Endothelial cell of umbilical vein (primary cell): Measurements from ENCODE around the gene HHEX. TPM values are rescaled to one million over a fixed set of nuclear protein-coding genes. Genes with fewer than 3 reads are reported as not detected.

Experiments used
- BruUV-seq: library from RNA; stranded (reverse); fragments of 400-500 nt; replicated peaks from 2 replicates; lab custom pipeline; 2021; lab: Mats Ljungman, UMichigan
- CTCF ChIA-PET: fragments of 300-600, 350-600 bp; sonication (Branson Sonifier 250); formaldehyde crosslinking; loops from one replicate; lab custom pipeline; 2021; ENCODE audit warnings: antibody characterized with exemption, inconsistent platforms; lab: Charles Lee
- POLR2A ChIA-PET: fragments of 300-600, 350-600 bp; sonication (Branson Sonifier 250); formaldehyde crosslinking; loops from one replicate; lab custom pipeline; 2021; ENCODE audit warnings: antibody characterized with exemption, inconsistent platforms; lab: Charles Lee
- DNase-seq: peaks from one replicate; pipeline ENCODE4 v3.0.0-alpha.2; 2011; ENCODE audit warnings: low read depth, low spot score
- FAIRE-seq: peaks from 2 replicates; lab custom pipeline; 2011; peaks lifted over from hg19 to GRCh38; lab: Jason Lieb, UNC
- H2AFZ ChIP-seq: 2 replicates; pipeline ENCODE4 v1.6.0; 2012; ENCODE audit warnings: low read depth, low read length, control low read depth, inconsistent platforms
- H3K27ac ChIP-seq: 2 replicates; pipeline ENCODE4 v1.5.1; 2011; ENCODE audit warnings: low read depth, mild to moderate bottlenecking, control low read depth, low read length, moderate library complexity; ENCODE audit not compliant: insufficient read depth
- H3K27me3 ChIP-seq, 2 experiments: 2 replicates each; pipeline versions ENCODE4 v1.6.0 to v1.6.1; 2011; ENCODE audit warnings: low read length in 2 of 2, mixed read lengths in 1 of 2; ENCODE audit not compliant: control insufficient read depth in 2 of 2, insufficient read depth in 2 of 2
- H3K36me3 ChIP-seq, 2 experiments: 2 replicates in 1 of 2; 3 replicates in 1 of 2; pipeline ENCODE4 v1.5.1; 2011; ENCODE audit warnings: low read length in 2 of 2, mild to moderate bottlenecking in 1 of 2, moderate library complexity in 1 of 2; ENCODE audit not compliant: control insufficient read depth in 2 of 2, insufficient read depth in 2 of 2; ENCODE audit errors: extremely low read depth in 1 of 2
- H3K4me1 ChIP-seq: 3 replicates; pipeline ENCODE4 v1.5.1; 2011; ENCODE audit warnings: mild to moderate bottlenecking, low read length; ENCODE audit not compliant: control insufficient read depth, insufficient read depth; ENCODE audit errors: extremely low read depth
- H3K4me2 ChIP-seq: 2 replicates; pipeline ENCODE4 v1.6.1; 2011; ENCODE audit warnings: low read length, control low read depth, mixed read lengths; ENCODE audit not compliant: insufficient read depth
- H3K4me3 ChIP-seq, 3 experiments: fragments of 200-600 bp in 1 of 3; sonication (generic), shearing (Covaris generic) in 1 of 3; replicated peaks in 1 of 3; 2 replicates each; pipeline ENCODE4 v1.5.1; 2011 to 2016; ENCODE audit warnings: control low read depth in 3 of 3, low read length in 3 of 3, mild to moderate bottlenecking in 2 of 3, inconsistent platforms in 1 of 3, low read depth in 1 of 3, moderate library complexity in 1 of 3; ENCODE audit not compliant: insufficient read depth in 1 of 3
- H3K79me2 ChIP-seq: 2 replicates; pipeline ENCODE4 v1.6.0; 2012; ENCODE audit warnings: low read length, inconsistent platforms; ENCODE audit not compliant: control insufficient read depth, insufficient read depth
- H3K9ac ChIP-seq: replicated peaks from 2 replicates; pipeline ENCODE3; 2011; ENCODE audit warnings: low read length, control low read depth; ENCODE audit not compliant: insufficient read depth; ENCODE audit errors: extremely low read depth
- H3K9me1 ChIP-seq: replicated peaks from 3 replicates; pipeline ENCODE4 v1.6.0; 2011; ENCODE audit warnings: mild to moderate bottlenecking, low read length; ENCODE audit not compliant: control insufficient read depth, insufficient read depth; ENCODE audit errors: extremely low read depth
- H3K9me3 ChIP-seq: replicated peaks from 2 replicates; pipeline ENCODE4 v1.5.1; 2012; ENCODE audit warnings: low read length, inconsistent platforms; ENCODE audit not compliant: control insufficient read depth, insufficient read depth
- H4K20me1 ChIP-seq: replicated peaks from 2 replicates; pipeline ENCODE3; 2011; ENCODE audit warnings: mild to moderate bottlenecking, low read length; ENCODE audit not compliant: control insufficient read depth, insufficient read depth; ENCODE audit errors: extremely low read depth
- CTCF ChIP-seq, 2 donors: IDR thresholded peaks; 1 replicate in 1 of 2; 2 replicates in 1 of 2; pipeline ENCODE4 v1.5.1; 2011; ENCODE audit warnings: low read length in 2 of 2, mild to moderate bottlenecking in 2 of 2, moderate library complexity in 2 of 2, control low read depth in 1 of 2, inconsistent platforms in 1 of 2, low read depth in 1 of 2; ENCODE audit not compliant: insufficient read depth in 1 of 2; ENCODE audit errors: extremely low read depth in 1 of 2
- EZH2 ChIP-seq: IDR thresholded peaks from 2 replicates; pipeline ENCODE4 v1.6.1; 2012; ENCODE audit warnings: borderline replicate concordance, low read depth, mild to moderate bottlenecking, moderate library complexity, low read length, inconsistent platforms; ENCODE audit not compliant: severe bottlenecking
- FOS ChIP-seq: IDR thresholded peaks from 2 replicates; pipeline ENCODE4 v1.6.1; 2011; ENCODE audit warnings: mild to moderate bottlenecking, low read length, moderate library complexity, borderline replicate concordance; ENCODE audit not compliant: insufficient read depth
- GATA2 ChIP-seq: IDR thresholded peaks from 2 replicates; pipeline ENCODE4 v1.7.0; 2011; ENCODE audit warnings: low read depth, mild to moderate bottlenecking, moderate library complexity, mixed read lengths, low read length; ENCODE audit not compliant: insufficient read length, insufficient read depth
- JUN ChIP-seq: IDR thresholded peaks from 2 replicates; pipeline ENCODE4 v1.6.1; 2011; ENCODE audit warnings: borderline replicate concordance, low read depth; ENCODE audit not compliant: insufficient read length, insufficient read depth
- MAX ChIP-seq: IDR thresholded peaks from 2 replicates; pipeline ENCODE4 v1.6.1; 2011; ENCODE audit not compliant: insufficient read depth, insufficient read length
- MYC ChIP-seq: IDR thresholded peaks from one replicate; pipeline ENCODE4 v1.6.1; 2011; ENCODE audit warnings: mild to moderate bottlenecking, low read depth, low read length
- POLR2A ChIP-seq: IDR thresholded peaks from 2 replicates; pipeline ENCODE4 v1.6.1; 2012; ENCODE audit warnings: low read depth, mild to moderate bottlenecking, control low read depth, low read length
- POLR2AphosphoS5 ChIP-seq: IDR thresholded peaks from 2 replicates; pipeline ENCODE4 v1.6.1; 2012; ENCODE audit warnings: low read depth, mild to moderate bottlenecking, control low read depth, low read length, moderate library complexity; ENCODE audit not compliant: insufficient read depth
- dilution Hi-C: fragments of 300-500 bp; cut with MboI; formaldehyde crosslinking; loops from one replicate; pipeline ENCODE4 v1.15.0; 2019; ENCODE audit warnings: low sequenced_read_pairs; ENCODE audit not compliant: extremely low pct_ligation_motif_present
- intact Hi-C: fragments of 100-400 bp; cut with micrococcal nuclease; formaldehyde crosslinking; loops from one replicate; pipeline ENCODE4 v1.10.0; 2022
- polyA plus RNA-seq, 4 experiments: library from polyadenylated mRNA; depleted of rRNA in 3 of 4; stranded (reverse) in 3 of 4; unstranded in 1 of 4; fragments of >200 nt; gene quantifications; 2 replicates each; pipeline versions ENCODE4 v1.2.1 to v1.2.3, GENCODE V29; 2011 to 2012; ENCODE audit warnings: missing spikeins in 1 of 4
- total RNA-seq: library from RNA; stranded (reverse); gene quantifications from 2 replicates; pipeline ENCODE4 v1.2.3, GENCODE V29; 2021

HHEX gene
- total and polyA plus RNA-seq, 2 donors (not counting 3 experiments of a cell fraction or from before 2014, with no cell fraction given) = 81.0 to 110 TPM

GRCh38 chr10:92714152-92714845 is 24.5 kb downstream of the HHEX start:
- Histone ChIP-seq H3K27me3 (no peaks in the 10 kb centered on the region), H3K4me1 (no peaks in the 10 kb centered on the region), H2AFZ (no peak overlapping the region), H3K36me3 (no peaks in the 10 kb centered on the region), H3K4me3 (no peak overlapping the region), H3K4me2 (no peak overlapping the region), H3K9me1 (no peaks in the 10 kb centered on the region), H4K20me1 (no peaks in the 10 kb centered on the region), H3K79me2 (no peaks in the 10 kb centered on the region), H3K9ac (no peak overlapping the region), H3K9me3 (no peaks in the 10 kb centered on the region), H3K27ac (no peak overlapping the region)
- no TSS peak for BruUV-seq
- CTCF ChIA-PET = interaction anchor here (3.9 kb wide), 1 partner anchor 12 kb away, joined by 12 read pairs; no protein-coding TSS in a partner anchor
- DNase-seq (no peak), FAIRE-seq (no peak)
- no peak for TF ChIP-seq POLR2AphosphoS5
- no peak for TF ChIP-seq MAX
- TF ChIP-seq CTCF (IDR thresholded peaks at IDR 0.05; ENCODE audit: extremely low read depth in 1 of 2, insufficient read depth in 1 of 2, low read depth in 1 of 2, low read length in 2 of 2) = no peak
- no peak for TF ChIP-seq MYC
- TF ChIP-seq JUN = no peak
- no peak for TF ChIP-seq FOS
- TF ChIP-seq POLR2A = no peak
- no peak for TF ChIP-seq EZH2
- no peak for TF ChIP-seq GATA2
- dilution Hi-C loops = no loop called here
- POLR2A ChIA-PET = no interaction called here
- intact Hi-C loops = no loop called here
